ENCODE data around the gene DAPK2.

DAPK2 gene

DNA sequence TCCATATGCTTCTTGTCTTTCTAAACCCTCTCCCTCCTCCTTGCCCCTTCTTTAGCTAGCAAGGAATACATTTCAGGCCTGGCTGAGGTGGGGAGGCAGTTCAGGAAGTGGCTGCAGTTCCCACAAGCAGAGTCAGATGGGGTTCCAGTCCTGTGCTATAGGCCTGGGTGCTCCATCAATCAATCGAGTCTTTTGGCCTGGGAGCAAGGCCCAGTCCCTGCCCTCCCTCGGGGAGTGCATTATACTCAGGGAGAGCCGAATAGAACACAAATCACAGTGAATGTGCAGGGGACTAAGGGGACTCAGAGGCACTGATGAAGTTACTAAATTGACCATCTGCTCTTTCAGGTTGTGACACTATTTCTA, 154.5 kb downstream of the DAPK2 start:
- no peak for ATAC-seq
- TF ChIP-seq ZNF70 (CRISPR knock-in tag; IDR thresholded peaks at IDR 0.05) (no peak), PPARA (CRISPR knock-in tag; IDR thresholded peaks at IDR 0.05; ENCODE audit: borderline replicate concordance) (no peak), ZC3H10 (CRISPR knock-in tag; IDR thresholded peaks at IDR 0.05) (no peak), ZFP3 (CRISPR knock-in tag; IDR thresholded peaks at IDR 0.05) (no peak), BACH2 (CRISPR knock-in tag; IDR thresholded peaks at IDR 0.05; ENCODE audit: borderline replicate concordance) (no peak), OSR1 (CRISPR knock-in tag; IDR thresholded peaks at IDR 0.05) (no peak), ZFP30 (CRISPR knock-in tag; IDR thresholded peaks at IDR 0.05) (no peak), TCF4 (CRISPR knock-in tag; IDR thresholded peaks at IDR 0.05; ENCODE audit: borderline replicate concordance) (no peak), RARB (CRISPR knock-in tag; IDR thresholded peaks at IDR 0.05) (no peak), ARNTL (CRISPR knock-in tag; IDR thresholded peaks at IDR 0.05; ENCODE audit: borderline replicate concordance, low read depth) (no peak), SNAI2 (CRISPR knock-in tag; IDR thresholded peaks at IDR 0.05) (no peak), ZNF8 (CRISPR knock-in tag; IDR thresholded peaks at IDR 0.05) (no peak), ZNF565 (CRISPR knock-in tag; conservative IDR thresholded peaks at IDR 0.05; ENCODE audit: low read depth) (no peak), TOX (CRISPR knock-in tag; IDR thresholded peaks at IDR 0.05; ENCODE audit: borderline replicate concordance) (no peak), CSDC2 (CRISPR knock-in tag; IDR thresholded peaks at IDR 0.05) (no peak), GLIS3 (CRISPR knock-in tag; IDR thresholded peaks at IDR 0.05) (no peak)
- TF ChIP-seq, protein P1, sequence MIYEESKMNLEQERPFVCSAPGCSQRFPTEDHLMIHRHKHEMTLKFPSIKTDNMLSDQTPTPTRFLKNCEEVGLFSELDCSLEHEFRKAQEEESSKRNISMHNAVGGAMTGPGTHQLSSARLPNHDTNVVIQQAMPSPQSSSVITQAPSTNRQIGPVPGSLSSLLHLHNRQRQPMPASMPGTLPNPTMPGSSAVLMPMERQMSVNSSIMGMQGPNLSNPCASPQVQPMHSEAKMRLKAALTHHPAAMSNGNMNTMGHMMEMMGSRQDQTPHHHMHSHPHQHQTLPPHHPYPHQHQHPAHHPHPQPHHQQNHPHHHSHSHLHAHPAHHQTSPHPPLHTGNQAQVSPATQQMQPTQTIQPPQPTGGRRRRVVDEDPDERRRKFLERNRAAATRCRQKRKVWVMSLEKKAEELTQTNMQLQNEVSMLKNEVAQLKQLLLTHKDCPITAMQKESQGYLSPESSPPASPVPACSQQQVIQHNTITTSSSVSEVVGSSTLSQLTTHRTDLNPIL (CRISPR knock-in tag; IDR thresholded peaks at IDR 0.05; ENCODE audit: low read depth), result no peak
- TF ChIP-seq, protein P2, sequence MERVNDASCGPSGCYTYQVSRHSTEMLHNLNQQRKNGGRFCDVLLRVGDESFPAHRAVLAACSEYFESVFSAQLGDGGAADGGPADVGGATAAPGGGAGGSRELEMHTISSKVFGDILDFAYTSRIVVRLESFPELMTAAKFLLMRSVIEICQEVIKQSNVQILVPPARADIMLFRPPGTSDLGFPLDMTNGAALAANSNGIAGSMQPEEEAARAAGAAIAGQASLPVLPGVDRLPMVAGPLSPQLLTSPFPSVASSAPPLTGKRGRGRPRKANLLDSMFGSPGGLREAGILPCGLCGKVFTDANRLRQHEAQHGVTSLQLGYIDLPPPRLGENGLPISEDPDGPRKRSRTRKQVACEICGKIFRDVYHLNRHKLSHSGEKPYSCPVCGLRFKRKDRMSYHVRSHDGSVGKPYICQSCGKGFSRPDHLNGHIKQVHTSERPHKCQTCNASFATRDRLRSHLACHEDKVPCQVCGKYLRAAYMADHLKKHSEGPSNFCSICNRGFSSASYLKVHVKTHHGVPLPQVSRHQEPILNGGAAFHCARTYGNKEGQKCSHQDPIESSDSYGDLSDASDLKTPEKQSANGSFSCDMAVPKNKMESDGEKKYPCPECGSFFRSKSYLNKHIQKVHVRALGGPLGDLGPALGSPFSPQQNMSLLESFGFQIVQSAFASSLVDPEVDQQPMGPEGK (CRISPR knock-in tag; IDR thresholded peaks at IDR 0.05; ENCODE audit: borderline replicate concordance), result no peak
- TF ChIP-seq, protein P3, sequence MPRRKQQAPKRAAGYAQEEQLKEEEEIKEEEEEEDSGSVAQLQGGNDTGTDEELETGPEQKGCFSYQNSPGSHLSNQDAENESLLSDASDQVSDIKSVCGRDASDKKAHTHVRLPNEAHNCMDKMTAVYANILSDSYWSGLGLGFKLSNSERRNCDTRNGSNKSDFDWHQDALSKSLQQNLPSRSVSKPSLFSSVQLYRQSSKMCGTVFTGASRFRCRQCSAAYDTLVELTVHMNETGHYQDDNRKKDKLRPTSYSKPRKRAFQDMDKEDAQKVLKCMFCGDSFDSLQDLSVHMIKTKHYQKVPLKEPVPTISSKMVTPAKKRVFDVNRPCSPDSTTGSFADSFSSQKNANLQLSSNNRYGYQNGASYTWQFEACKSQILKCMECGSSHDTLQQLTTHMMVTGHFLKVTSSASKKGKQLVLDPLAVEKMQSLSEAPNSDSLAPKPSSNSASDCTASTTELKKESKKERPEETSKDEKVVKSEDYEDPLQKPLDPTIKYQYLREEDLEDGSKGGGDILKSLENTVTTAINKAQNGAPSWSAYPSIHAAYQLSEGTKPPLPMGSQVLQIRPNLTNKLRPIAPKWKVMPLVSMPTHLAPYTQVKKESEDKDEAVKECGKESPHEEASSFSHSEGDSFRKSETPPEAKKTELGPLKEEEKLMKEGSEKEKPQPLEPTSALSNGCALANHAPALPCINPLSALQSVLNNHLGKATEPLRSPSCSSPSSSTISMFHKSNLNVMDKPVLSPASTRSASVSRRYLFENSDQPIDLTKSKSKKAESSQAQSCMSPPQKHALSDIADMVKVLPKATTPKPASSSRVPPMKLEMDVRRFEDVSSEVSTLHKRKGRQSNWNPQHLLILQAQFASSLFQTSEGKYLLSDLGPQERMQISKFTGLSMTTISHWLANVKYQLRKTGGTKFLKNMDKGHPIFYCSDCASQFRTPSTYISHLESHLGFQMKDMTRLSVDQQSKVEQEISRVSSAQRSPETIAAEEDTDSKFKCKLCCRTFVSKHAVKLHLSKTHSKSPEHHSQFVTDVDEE (CRISPR knock-in tag; IDR thresholded peaks at IDR 0.05), result no peak
- TF ChIP-seq, protein P4, sequence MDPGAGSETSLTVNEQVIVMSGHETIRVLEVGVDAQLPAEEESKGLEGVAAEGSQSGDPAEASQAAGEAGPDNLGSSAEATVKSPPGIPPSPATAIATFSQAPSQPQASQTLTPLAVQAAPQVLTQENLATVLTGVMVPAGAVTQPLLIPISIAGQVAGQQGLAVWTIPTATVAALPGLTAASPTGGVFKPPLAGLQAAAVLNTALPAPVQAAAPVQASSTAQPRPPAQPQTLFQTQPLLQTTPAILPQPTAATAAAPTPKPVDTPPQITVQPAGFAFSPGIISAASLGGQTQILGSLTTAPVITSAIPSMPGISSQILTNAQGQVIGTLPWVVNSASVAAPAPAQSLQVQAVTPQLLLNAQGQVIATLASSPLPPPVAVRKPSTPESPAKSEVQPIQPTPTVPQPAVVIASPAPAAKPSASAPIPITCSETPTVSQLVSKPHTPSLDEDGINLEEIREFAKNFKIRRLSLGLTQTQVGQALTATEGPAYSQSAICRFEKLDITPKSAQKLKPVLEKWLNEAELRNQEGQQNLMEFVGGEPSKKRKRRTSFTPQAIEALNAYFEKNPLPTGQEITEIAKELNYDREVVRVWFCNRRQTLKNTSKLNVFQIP (CRISPR knock-in tag; IDR thresholded peaks at IDR 0.05; ENCODE audit: borderline replicate concordance, low read depth), result no peak

DNA sequence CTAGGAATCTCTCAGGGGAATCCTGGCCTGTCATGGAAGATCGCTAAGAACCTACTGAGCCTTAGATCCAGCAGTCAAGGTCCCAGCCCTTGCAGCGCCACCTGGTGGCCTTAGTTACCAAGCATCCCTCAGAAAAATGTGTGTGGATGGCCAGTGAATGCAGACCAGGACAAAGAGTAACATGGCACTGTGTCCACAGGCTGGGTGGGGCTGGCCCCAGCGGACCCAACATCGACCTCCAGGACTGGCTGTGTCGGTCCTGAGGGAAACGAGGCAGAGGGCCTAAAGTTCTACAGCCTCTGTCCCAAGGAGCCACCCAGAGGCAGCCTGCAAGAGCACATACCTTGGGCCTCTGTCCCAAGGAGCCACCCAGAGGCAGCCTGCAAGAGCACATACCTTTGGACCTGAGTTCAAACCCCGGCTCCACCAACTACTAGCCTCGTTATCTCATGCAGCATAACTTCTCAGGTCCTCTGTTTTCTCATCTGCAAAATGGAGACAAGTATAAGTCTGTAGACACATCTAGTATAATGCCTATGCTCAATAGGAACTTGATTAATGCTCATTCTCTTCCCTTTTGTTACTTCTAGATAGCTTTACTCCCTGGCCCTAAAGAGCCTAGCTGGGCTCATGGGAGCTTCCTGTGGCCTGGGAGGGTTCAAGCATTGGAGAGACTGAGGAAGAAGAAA, 155.1 kb downstream of the DAPK2 start:
- TF ChIP-seq, protein P4 (CRISPR knock-in tag; IDR thresholded peaks at IDR 0.05; ENCODE audit: borderline replicate concordance, low read depth), result no peak
- TF ChIP-seq GLIS3 (CRISPR knock-in tag; IDR thresholded peaks at IDR 0.05) (no peak), ZNF70 (CRISPR knock-in tag; IDR thresholded peaks at IDR 0.05) (no peak), ZC3H10 (CRISPR knock-in tag; IDR thresholded peaks at IDR 0.05) (no peak), ZFP30 (CRISPR knock-in tag; IDR thresholded peaks at IDR 0.05) (no peak), ARNTL (CRISPR knock-in tag; IDR thresholded peaks at IDR 0.05; ENCODE audit: borderline replicate concordance, low read depth) (no peak), ZNF565 (CRISPR knock-in tag; conservative IDR thresholded peaks at IDR 0.05; ENCODE audit: low read depth) (no peak), ESRRG (CRISPR knock-in tag; IDR thresholded peaks at IDR 0.05) (no peak), PPARA (CRISPR knock-in tag; IDR thresholded peaks at IDR 0.05; ENCODE audit: borderline replicate concordance) (no peak), ISL1 (CRISPR knock-in tag; IDR thresholded peaks at IDR 0.05) (no peak), RARB (CRISPR knock-in tag; IDR thresholded peaks at IDR 0.05) (no peak)
- TF ChIP-seq, protein P1 (CRISPR knock-in tag; IDR thresholded peaks at IDR 0.05; ENCODE audit: low read depth), result no peak
- TF ChIP-seq, protein P3 (CRISPR knock-in tag; IDR thresholded peaks at IDR 0.05), result no peak
- TF ChIP-seq, protein P5, sequence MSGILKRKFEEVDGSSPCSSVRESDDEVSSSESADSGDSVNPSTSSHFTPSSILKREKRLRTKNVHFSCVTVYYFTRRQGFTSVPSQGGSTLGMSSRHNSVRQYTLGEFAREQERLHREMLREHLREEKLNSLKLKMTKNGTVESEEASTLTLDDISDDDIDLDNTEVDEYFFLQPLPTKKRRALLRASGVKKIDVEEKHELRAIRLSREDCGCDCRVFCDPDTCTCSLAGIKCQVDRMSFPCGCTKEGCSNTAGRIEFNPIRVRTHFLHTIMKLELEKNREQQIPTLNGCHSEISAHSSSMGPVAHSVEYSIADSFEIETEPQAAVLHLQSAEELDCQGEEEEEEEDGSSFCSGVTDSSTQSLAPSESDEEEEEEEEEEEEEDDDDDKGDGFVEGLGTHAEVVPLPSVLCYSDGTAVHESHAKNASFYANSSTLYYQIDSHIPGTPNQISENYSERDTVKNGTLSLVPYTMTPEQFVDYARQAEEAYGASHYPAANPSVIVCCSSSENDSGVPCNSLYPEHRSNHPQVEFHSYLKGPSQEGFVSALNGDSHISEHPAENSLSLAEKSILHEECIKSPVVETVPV (CRISPR knock-in tag; IDR thresholded peaks at IDR 0.05), result no peak

More for the DNA sequence above, 155.1 kb downstream of the DAPK2 start:
- peak; percentile 98 for ATAC-seq
